ENCODE data around the gene GOLIM4.

DNA sequence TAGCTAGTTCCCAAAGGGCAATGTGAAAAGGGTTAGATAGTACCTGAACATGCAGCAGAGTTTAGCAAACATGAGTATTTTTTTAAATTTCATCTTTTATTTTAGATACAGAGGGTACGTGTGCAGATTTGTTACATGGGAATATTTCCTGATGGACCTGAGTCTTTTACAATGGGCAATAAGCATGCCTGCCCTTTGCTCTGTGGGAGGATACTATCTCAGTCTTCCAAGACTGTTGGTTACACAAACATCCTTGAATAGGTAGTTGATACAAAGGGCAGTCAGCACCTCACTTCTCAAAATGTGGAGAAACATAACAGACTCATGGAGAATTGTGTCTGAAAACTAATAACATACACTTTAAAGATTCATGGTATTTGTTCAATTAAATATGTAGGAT is 103.3 kb downstream of the GOLIM4 start:
- TF ChIP-seq CTCF (IDR thresholded peaks at IDR 0.05) (no peak), POLR2AphosphoS5 (IDR thresholded peaks at IDR 0.05; ENCODE audit: low read depth, low read length) (no peak), SIN3A (IDR thresholded peaks at IDR 0.05; ENCODE audit: borderline replicate concordance, insufficient read depth, low read depth, low read length) (no peak)

Data from Panc1 (cell line).